Fibroblast of the aortic adventitia (primary cell): Measurements from ENCODE around the gene ITGAL. TPM values are rescaled to one million over a fixed set of nuclear protein-coding genes. Genes with fewer than 3 reads are reported as not detected.

Experiments used
- DNase-seq: peaks from one replicate; pipeline ENCODE4 v3.0.0-alpha.2; 2010; ENCODE audit warnings: low read depth
- H3K4me3 ChIP-seq: 2 replicates; pipeline ENCODE4 v1.5.1; 2011; ENCODE audit warnings: low read depth, mild to moderate bottlenecking, control low read depth, low read length, moderate library complexity
- CTCF ChIP-seq: IDR thresholded peaks from 2 replicates; pipeline ENCODE4 v1.5.1; 2011; ENCODE audit warnings: mild to moderate bottlenecking, low read length, control low read depth, inconsistent platforms; ENCODE audit not compliant: insufficient read depth
- total RNA-seq: library from RNA; depleted of rRNA; stranded (reverse); fragments of >200 nt; gene quantifications from 2 replicates; pipeline ENCODE4 v1.2.3, GENCODE V29; 2012; ENCODE audit warnings: low replicate concordance

ITGAL gene
- total RNA-seq, 1 donor = not detected

DNA sequence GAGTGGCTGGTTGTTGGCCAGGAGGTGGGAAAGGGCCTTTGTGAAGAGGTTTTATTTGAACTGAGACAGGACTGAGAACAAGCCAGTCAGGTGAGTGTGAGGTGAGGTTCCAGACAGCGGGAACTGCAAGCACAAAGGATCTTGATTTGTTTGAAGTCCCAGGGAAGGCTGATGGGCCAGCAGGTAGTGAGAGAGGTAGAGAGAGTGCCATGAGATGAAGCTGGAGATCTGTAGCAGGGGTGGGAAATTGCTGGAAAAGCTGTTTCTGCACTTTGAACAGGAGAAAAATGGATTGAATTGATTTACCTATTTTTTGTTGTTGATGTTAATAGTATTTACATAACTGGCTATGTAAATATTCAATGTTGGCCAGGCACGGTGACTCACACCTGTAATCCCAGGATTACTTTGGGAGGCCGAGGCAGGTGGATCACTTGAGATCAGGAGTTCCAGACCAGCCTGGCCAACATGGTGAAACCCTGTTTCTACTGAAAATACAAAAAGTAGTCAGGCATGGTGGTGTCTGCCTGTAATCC is 35.0 kb upstream of the ITGAL start:
- TF ChIP-seq CTCF = no peak
- H3K4me3 ChIP-seq = no peak overlapping the region
- no peak for DNase-seq

DNA sequence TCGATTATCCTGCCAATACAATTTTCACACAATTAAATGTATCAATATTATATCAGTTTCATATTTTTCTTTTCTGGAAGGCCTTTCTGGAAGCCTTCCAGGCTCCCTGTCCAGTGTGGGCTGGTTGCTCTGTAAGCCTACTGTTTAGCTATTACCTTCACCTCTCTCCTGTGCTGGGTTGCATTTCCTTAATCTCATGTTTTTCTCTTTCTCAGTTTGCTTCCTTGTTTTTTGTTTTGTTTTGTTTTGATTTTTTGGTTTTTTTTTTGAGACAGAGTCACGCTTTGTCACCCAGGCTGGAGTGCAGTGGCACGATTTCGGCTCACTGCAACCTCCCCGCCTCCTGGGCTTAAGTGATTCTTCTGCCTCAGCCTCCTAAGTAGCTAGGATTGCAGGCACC is 33.7 kb upstream of the ITGAL start:
- no peak for TF ChIP-seq CTCF
- DNase-seq = no peak
- no peak overlapping the region for H3K4me3 ChIP-seq

DNA sequence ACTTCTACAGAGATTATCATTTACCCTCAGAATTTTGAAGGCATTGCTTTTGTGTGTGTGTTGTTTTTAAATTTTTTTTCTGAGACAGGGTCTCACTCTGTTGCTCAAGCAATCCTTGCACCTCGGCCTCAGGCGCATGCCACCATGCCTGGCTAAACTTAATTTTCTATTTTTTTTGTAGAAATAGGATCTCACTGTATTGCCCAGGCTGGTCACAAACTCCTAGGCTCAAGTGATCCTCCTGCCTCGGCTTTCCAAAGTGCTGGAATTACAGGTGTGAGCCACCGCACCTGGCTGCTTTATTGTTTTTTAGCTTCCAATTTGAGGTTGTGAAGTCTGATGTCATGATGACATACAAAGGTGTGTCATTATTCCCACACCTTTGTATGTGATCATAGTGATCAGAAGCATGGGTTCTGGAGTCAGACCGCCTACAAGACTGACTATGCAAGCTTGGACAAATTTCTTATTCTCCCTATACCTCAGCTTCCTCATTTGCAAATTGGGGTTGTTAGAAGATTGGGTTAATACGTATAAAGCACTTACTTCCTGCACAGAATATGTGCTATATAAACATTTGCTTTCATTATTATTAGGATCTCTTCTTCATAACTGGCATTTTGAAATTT is 32.7 kb upstream of the ITGAL start:
- DNase-seq = no peak
- H3K4me3 ChIP-seq = no peak overlapping the region
- no peak for TF ChIP-seq CTCF

GRCh38 chr16:30443631-30444030 is 28.9 kb upstream of the ITGAL start:
- TF ChIP-seq CTCF = no peak
- H3K4me3 ChIP-seq = no peak overlapping the region
- DNase-seq = no peak

- TF ChIP-seq CTCF = no peak
- H3K4me3 ChIP-seq = peak overlapping the region; percentile 87
- no peak for DNase-seq
Observed at GRCh38 chr16:30444231-30445148, 28.1 kb upstream of the ITGAL start.

- no peak for TF ChIP-seq CTCF
Observed at GRCh38 chr16:30445149-30445407, 27.5 kb upstream of the ITGAL start.

More at GRCh38 chr16:30445149-30445407, 27.5 kb upstream of the ITGAL start:
- H3K4me3 ChIP-seq = peak overlapping the region; percentile 87
- no peak for DNase-seq
